Tracheal epithelial cell (primary cell): ENCODE measurements around the gene TBC1D3B. TPM values are rescaled to one million over a fixed set of nuclear protein-coding genes. Genes with fewer than 3 reads are reported as not detected.

Source experiments
- total RNA-seq: library from RNA; depleted of rRNA; stranded (reverse); fragments of >200 nt; gene quantifications from 2 replicates; pipeline ENCODE4 v1.2.1, GENCODE V29; 2014

TBC1D3B gene
- total RNA-seq: 0.48 and 0.64 TPM in 2 replicates

GRCh38 chr17:36176536-36176935, at the start of gene TBC1D3B:
Gene TBC1D3B, minus strand, starts transcription at chr17:36176636. Its CDS starts 1,586 bp downstream, at chr17:36175050.

GRCh38 chr17:36210439-36211211, 34.2 kb upstream of the TBC1D3B start, which contains the start of gene CCL4L2:
Gene CCL4L2, plus strand, starts transcription at chr17:36211063.

Other genes starting within 250 kb of the TBC1D3B start
- gene RDM1, start 245.9 kb downstream of the TBC1D3B start, total RNA-seq: 1.4 TPM in 1 of 2 replicates, not detected in the other
- gene LYZL6, start 232.9 kb downstream of the TBC1D3B start, total RNA-seq: not detected in 2 replicates
- not detected in 2 replicates for gene CCL16, start 195.1 kb downstream of the TBC1D3B start, total RNA-seq
- not detected in 2 replicates for gene CCL14, start 189.9 kb downstream of the TBC1D3B start, total RNA-seq
- not detected in 2 replicates for gene CCL15, start 175.1 kb downstream of the TBC1D3B start, total RNA-seq
- not detected in 2 replicates for gene CCL23, start 158.7 kb downstream of the TBC1D3B start, total RNA-seq
- not detected in 2 replicates for gene CCL18, start 112.4 kb downstream of the TBC1D3B start, total RNA-seq
- gene CCL3, start 86.5 kb downstream of the TBC1D3B start, total RNA-seq: not detected in 2 replicates
- not detected in 2 replicates for gene CCL4, start 72.8 kb downstream of the TBC1D3B start, total RNA-seq
- not detected in 2 replicates for gene CCL3L1, start 20.1 kb upstream of the TBC1D3B start, total RNA-seq
- 0.48 TPM in 1 of 2 replicates, not detected in the other for gene CCL4L2, start 34.4 kb upstream of the TBC1D3B start, total RNA-seq
- gene TBC1D3I, start 87.9 kb upstream of the TBC1D3B start, total RNA-seq: not detected in 2 replicates
- gene TBC1D3G, start 147.2 kb upstream of the TBC1D3B start, total RNA-seq: not detected in 2 replicates
- gene TBC1D3H, start 211.8 kb upstream of the TBC1D3B start, total RNA-seq: not detected in 2 replicates